DMS 273 (cell line): Measurements from ENCODE around the gene CRISPLD2.

Source experiments
- DNase-seq: peaks from one replicate; lab custom pipeline; 2025; ENCODE audit not compliant: unreplicated experiment; lab: John Stamatoyannopoulos, UW

Gene CRISPLD2

DNA sequence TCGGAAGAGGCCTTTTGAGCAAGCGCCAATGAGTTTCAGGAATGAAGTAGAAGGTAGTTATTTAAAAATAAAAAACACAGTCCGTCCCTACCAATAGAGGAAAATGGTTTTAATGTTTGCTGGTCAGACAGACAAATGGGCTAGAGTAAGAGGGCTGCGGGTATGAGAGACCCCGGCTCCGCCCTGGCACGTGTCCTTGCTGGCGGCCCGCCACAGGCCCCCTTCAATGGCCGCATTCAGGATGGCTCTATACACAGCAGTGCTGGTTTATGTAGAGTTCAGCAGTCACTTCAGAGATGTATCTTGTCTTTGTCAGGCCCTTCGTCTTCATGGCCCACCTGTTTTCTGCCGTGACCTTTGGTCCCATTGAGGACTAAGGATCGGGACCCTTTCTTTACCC is 87.3 kb downstream of the CRISPLD2 start:
- DNase-seq: no peak

DNA sequence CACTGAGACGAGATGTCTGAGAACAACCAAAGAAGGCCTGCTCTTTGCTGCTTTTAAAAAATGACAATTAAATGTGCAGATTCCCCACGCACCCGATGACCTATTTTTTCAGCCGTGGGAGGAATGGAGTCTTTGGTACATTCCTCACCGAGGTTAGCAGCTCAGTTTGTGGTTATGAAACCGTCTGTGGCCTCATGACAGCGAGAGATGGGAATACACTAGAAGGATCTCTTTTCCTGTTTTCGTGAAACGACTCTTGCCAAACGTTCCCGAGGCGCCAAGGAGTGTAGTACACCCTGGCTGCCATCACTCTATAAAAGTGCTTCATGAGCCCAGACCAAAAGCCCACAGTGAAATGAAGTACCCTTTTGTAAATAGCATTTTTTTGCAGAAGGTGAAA is 87.8 kb downstream of the CRISPLD2 start:
- DNase-seq: no peak

DNA sequence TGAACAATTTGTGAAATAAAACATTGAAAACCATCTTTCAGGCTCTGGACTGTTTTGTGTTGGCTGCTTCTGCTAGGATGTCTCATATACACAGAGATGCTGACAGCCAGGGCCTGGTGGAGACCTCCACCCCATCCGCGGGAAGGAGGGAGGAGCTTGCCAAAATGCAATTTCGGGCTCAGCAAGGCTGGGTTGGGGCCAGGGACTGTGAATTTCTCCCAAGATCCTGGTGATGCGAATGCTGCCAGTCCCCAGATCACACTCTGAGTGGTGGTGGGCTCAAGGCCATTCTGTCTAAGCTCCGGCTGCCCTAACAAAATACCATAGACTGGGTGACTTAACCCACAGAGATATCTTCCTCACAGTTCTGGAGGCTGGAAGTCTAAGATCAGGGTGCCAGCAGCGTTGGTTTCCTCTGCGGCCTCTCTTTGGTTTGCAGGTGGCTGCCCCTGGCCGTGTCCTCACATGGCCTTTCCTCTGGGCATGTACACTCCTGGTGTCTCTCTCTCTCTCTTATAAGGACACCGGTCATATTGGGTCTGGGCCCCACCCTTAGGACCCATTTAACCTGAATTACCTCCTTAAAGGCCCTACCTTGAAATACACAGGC is 89.8 kb downstream of the CRISPLD2 start:
- no peak for DNase-seq

DNA sequence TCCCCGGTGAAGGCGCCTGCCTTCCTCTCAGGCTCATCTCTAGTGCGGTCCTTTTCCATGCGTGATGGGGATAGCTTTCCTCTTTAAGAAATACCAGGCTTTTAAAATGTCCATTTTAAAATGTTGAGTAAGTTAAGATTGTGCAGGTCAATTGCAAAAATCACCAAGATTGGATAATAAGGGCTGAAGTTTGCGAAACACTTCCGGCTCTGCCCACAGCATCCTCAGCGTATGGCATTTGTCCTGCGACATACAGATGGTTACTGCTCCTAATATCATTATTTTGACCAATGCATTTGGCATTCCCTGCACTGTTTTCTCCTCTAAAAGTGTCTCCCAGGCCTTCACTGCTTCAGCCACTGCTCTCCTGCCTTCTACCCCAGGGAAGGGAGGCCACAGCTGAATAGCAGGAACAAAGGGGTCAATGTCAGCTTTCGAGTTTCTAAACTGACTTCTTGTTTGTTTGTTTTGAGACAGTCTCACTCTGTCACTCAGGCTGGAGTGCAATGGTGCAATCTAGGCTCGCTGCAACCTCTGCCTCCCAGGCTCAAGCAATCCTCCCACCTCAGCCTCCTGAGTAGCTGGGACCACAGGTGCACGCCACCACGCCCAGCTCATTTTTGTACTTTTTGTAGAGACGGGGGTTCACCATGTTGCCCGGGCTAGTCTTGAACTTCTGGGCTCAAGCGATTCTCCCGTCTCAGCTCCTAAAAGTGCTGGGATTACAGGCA is 91.9 kb downstream of the CRISPLD2 start:
- no peak for DNase-seq

DNA sequence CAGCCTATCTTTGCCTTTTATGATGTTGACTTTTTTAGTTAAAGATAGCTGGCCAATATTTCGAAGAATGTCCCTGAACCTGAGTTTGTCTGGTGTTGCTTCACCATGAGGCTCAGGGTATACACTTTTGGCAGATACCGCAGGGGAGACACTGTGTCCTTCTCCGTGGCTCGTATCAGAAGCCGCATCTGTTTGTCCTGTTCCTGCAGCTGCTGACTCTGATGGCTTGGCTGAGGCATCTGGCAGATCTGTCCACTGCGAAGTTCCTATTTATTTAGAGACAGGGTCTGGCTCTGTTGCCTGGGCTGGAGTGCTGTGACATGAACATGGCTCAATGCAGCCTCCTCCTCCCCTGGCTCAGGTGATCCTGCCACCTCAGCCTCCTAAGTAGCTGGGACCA is 93.5 kb downstream of the CRISPLD2 start:
- peak; percentile 30 for DNase-seq

DNA sequence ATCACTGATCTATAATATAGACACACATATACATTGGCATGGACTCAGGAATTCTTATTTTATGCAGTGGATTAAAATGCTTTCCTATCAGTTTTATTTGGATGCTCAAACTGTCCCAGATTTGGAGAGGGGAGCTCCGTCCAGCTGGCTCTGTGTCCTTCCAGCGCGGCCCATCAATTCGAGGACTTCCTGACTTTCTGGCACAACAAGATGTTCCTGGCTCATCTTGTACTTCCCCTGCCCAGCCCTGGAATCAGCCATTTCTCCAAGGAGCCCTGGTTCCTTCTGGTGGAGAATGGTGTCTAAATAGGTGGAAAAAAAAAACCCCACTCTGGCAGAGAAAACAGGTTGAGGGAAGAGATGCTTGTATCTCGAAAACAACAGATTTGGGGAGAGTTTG is 94.5 kb downstream of the CRISPLD2 start:
- no peak for DNase-seq

DNA sequence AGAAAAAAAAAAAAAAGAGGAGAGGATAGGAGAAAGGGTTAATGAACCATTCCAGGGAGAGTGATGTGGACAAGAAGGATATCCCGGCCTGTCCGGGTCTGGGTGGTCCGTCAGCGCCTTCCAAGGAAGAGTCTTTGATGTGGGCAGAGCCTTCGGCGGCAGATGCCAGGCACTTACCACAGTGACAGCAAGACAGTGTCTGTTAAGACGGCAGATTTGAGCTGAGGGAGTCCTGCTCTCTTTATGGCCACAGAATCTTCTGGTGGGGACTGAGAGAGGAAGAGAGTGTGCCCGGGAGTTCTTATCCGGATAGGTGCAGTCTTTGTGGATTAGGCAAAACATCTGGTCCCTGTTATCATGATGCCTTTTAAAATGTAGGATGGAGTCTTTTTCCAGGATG is 96.4 kb downstream of the CRISPLD2 start:
- no peak for DNase-seq

DNA sequence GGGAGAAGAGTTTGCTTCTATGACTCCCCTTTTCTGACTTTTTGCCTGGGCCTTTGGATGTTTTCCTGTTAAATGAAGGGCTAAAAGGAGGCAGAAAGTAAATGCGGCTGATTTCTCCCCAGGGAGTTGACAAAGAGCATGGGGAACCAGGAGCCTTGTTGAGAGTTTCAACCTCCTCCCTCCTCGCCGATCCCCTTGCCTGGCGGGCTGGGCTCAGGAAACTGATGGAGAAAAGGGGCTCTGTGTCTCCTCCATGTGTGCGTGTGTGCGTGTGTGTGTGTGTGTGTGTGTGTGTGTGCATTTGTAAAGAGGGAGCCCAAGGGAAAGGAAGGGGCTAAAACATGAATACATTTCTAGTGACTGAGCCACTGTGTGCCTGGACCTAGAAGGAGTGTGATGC is 97.1 kb downstream of the CRISPLD2 start:
- no peak for DNase-seq

DNA sequence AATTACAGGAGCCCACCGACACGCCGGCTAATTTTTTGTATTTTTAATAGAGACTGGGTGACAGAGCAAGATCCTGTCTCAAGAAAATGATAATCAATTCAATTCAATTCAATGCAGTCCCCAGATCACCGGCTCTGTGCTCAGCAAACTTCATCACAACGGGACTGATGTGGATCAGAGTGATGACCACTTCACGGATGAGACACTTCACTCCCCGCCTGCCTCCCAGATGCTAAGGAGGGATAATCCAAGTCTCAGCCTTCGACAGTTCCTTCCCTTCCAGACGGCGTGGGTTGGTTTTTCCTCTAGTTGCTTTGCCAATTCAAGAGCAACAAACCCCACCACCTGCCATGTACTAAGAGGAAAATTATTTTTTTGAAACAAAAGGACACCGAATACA is 97.7 kb downstream of the CRISPLD2 start:
- no peak for DNase-seq

DNA sequence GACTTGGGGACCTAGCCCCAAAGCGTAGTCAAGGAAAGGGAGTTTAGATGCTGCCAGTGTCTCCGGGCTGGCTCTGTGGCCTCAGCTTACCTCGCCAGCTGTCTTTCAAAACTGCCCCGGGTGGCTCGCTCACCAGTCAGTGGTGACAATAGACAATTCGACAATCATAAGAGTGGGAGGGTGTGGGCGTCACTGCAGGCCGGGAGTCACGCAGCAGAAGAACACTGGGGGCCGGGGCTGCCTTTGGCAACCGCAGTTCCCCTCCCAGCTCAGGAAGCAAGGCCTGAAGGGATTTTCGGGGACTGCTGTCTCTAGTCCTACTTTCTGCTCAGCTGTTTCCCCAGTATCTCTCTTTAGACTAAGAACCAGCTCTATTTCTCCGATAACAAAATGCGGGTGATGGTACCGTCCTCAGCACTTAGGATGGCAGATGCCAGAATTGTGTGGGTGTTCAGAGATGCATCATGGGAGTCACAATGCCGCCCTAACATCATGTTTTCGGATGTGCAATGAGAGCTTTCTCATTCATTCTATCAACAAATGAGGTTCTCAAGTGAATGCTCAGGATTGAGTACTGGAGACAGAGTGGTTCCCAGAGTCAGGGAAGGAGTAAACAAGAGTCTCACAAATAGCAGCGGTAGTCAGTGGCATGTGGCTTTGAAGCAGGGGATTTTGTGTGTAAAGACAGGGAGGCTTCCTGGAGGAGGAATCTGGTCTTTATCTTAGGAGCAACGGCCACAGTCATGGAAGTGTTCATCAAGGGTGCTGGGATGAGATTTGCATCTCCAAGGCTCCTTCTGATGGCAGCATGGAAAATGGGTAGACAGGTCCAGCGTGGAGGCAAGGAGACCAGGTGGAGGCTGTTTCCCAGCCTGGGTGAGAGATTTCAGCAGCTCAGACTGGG is 98.5 kb downstream of the CRISPLD2 start:
- no peak for DNase-seq

DNA sequence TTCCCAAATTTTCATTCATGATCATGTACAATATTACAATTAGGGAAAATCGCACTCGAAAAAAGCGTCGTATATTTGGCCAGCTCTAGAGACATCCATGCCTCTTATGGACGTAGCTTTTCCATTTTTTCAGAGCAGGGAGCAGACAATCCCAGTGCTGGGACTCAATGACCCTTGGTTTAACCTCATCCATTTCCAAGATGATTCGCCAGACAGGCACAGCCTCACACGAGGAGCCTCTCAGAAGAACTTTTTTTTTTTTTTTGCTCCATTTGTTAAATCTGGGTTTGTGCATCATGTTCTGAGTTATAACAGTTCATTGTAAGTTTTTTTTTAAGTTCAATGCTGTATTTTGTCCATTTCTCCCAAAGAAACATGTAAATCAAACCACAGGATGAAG is 99.5 kb downstream of the CRISPLD2 start:
- DNase-seq: no peak

DNA sequence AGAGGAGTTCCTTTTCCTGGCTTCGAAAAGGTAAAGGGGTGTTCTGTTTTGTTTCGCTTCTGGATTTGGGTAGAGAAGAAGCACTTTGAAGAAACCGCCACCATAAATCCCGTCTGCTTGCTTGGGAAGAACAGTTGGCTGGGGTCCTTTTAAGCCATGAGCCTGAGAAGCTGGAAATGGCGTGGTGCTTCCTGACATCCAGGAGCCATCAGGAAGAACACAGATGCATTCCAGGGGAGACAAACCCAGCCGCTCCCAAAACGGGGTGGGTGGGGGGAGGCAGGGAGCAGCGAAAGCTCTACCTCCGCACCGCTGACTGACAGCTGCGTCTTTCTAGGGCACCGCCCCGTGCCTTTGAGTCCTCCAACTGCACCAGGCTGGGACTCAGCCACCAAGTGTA is 99.9 kb downstream of the CRISPLD2 start:
- DNase-seq: no peak

DNA sequence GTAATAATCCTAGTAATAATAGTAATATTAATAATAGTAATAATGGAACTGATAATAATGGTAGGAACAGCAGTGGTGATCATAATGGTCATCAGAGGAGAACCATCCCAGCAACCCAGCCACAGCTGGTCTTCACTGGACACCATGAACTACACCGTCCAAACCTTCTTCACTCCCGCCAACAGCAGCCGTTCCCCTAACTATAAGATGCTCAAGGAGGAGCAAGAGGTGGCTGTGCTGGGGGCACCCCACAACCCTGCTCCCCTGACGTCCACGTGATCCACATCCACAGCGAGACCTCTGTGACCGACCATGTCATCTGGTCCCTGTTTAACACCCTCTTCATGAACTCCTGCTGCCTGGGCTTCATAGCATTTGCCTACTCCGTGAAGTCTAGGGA is 100.5 kb downstream of the CRISPLD2 start:
- no peak for DNase-seq

DNA sequence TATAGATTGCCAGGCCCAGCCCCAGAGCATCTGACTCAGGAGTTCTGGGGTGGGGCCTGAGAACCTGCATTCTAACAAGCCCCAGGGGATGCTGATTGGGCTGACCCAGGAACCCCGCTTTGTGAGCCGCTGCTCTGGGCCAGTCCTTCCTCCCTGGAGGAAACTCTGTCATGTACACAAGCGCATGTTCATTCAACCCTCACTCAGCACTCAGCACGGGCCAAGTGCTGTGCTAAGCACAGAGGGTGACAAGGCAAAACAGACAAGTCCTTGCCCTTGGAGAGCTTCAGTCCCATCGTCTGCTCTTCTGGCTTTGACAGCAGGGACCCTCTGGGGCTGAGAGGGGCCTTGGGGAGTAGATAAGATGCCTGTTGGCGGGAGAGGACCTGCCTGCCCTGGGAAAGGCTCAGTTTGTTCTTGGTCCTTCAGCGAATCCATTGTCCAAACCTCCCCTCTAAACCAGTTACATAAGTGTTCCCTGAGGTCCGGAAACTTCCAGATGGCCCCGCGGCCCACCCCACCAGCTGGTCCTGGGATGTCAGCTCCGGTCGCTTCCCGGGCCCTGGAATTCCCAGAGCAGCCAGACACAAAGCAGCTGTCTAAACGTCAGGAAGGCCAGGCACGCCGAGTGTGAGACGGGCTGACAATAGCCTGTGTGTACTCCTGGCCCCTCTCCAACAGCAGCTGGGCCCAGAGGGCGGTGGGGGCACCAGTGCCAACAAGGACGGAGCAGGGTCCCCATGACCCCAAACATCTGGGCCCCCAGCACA is 102.8 kb downstream of the CRISPLD2 start:
- DNase-seq: peak; percentile 78

DNA sequence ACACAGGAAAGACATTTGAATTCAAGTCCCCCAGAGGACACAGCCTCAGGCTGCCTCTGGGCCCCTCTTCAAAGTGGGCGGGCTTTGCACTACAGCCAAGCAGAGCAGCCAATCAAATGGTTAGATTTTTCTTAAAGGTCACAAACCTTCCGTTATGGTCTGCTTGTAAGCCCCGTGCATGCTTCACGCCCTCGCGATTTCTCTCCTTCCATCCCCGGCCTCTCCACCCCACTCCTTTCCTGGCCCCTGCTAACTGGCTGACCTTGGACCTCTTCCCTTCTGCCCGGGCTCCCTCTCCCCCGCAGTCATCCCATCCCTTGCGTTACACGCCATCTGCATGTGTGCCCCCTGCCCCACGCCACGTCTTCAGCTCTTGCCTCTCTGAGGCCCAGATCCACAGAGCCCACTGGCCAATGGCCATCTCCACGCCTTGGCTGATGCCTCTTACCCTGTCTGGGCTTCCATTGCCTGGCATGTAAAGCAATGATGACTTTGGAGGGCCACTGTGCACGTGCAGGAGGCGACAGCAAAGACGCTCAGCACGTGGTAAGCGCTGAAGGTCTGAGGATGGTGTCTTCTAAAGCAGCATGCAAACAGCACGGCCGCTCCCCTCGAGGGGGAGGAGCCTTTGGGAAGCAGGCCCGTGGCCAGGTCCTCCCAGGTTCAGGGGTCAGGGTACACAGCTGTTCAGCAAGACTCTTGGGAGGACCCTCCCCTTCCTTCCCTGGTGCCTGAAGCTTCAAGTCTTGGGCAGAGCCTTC is 104.7 kb downstream of the CRISPLD2 start:
- DNase-seq: peak; percentile 23

DNA sequence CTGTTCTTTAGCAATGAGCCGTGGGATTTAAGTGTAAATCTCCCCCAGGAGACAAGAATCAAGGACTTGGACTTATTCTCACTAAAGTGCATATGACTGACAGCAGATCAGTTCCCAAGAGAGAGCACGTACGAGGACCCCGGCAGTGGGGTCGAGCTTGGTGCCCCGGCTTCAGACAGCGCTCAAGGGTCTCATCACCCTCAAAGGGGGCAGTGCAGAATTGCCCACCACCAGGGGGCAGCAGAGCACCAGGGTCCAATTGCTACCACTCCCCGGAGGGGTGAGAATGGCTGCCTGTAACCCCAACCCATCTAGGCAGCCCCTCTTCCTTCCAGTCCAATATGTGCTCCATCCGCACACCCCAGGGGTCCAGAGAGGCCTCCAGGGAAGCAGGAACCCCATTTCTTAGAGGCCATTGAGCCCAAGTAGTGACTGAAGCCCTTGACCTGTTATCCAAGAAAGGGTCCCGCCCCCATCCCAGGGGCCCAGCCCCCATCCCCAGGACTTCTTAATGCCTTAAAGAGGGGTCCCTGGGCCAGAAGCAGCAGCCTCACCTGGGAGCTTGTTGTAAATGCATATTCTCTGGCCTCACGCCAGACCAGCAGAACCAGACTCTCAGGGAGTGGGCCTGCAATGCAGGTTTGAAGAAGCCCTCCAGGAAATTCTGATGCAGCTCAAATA is 105.4 kb downstream of the CRISPLD2 start:
- peak; percentile 72 for DNase-seq

DNA sequence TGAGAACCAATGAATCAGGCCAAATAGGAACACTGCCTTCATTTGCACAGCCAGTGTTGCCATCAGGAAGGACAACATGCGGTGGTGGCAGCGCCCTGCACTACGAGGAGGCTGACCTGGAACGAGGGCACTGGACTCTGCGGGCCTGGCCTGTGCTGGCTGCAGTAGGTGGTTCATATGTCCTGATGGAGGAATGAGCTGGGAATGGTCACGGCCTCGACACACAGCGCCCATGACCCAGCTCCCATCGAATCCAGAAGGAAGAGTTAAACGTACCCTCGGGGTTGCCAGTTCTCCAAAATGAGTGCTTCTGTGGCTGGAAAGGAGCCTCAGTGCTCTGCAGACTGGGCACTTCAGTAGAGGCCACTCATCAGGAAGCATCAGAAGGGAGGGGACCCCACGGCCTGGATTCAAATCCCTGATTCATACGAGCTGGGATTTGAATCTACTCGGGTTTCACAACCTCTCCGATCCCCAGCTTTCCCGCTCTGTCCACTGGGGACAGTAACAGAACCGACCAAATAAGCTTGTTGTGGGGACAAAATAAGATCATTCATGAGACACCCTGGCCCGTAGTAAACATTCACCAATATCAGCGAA is 106.1 kb downstream of the CRISPLD2 start:
- DNase-seq: no peak

DNA sequence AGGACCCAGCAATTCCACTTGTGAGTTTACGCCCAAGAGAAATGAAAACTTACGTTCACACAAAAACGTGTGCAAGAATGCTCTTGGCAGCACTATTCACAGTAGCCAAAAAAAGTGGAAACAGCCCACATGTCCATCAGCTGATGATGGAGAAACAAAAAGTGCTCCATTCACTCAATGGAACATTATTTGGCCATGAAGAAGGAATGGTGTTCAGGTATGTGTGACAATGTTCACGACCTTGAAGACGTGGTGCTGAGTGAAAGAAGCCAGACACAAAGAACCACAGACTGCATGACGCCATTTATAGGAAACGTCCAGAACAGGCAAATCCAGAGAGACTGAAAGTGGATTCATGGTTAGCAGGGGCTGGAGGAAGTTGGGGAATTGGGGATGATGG is 106.7 kb downstream of the CRISPLD2 start:
- DNase-seq: no peak
